GM12873 (cell line): ENCODE data around the gene RBM18.

Experiments used
- TF ChIP-seq, protein P1 (sequence below): IDR thresholded peaks from 2 replicates; pipeline ENCODE4 v1.5.1; 2012; ENCODE audit warnings: low read depth, mild to moderate bottlenecking, moderate library complexity, low read length, control low read depth; ENCODE audit not compliant: insufficient read depth; ENCODE audit errors: missing control alignments

RBM18 gene

DNA sequence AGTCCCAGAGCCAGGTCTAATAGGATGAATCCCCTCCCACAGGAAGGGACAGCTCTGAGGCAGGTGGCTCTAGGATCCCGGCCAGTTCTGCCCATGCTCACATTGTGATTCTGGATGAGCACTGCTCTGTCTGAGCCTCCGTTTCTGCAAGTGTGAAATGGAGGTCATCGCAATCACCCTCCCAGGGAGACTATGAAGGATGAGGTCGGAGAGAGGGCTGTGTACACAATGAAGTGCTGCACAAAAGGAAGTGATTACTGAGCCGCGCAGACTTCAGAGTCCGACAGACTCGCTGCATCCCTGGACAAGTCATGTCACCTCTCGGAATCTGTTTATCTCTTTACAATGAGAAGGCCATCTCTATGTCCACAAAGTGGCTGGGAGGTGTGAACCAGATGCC is 57.5 kb downstream of the RBM18 start:
- TF ChIP-seq, protein P1, sequence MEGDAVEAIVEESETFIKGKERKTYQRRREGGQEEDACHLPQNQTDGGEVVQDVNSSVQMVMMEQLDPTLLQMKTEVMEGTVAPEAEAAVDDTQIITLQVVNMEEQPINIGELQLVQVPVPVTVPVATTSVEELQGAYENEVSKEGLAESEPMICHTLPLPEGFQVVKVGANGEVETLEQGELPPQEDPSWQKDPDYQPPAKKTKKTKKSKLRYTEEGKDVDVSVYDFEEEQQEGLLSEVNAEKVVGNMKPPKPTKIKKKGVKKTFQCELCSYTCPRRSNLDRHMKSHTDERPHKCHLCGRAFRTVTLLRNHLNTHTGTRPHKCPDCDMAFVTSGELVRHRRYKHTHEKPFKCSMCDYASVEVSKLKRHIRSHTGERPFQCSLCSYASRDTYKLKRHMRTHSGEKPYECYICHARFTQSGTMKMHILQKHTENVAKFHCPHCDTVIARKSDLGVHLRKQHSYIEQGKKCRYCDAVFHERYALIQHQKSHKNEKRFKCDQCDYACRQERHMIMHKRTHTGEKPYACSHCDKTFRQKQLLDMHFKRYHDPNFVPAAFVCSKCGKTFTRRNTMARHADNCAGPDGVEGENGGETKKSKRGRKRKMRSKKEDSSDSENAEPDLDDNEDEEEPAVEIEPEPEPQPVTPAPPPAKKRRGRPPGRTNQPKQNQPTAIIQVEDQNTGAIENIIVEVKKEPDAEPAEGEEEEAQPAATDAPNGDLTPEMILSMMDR = no peak

DNA sequence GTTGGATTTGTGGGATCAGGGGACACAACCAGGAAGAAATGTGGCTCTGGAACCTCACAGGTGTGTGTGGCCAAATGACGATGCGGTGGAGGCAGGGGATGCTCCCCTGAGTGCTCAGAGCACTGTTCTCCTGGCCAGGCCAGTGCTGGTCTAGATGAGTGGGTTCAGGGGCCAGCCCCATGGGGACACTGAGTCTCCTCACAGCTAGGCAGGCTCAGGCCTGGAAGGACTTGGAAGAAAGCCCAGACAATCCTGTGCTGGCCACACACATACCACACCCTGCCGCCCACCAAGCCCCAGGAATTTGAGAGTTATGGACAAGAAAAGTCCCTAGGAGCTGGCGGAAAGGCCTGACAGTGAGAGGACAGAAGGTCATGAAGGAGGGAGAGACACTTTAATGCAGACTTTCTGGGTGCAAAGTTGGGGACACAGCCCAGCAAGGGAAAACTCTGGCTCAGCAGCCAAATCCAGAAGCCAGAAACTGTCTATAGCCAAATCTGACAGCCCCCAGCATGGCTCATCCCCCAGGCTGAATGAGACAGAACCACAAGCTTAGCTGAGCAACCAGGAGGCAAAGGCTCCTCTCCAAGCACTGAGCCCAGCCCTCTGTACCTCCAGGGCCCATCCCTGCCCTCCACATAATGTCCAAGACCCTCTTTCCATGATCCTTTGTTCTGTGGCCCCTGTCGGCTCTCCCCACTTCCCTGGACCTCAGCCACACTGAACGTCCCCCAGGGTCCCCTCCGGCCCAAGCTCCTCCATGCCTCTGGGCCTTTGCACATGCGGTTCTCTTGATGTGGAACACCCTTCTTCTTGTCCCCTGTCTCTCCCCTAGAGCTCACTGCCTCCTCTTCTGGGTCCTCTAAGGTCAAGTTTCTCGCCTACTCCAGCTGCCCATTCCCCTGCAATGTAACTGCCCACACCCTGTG is 58.3 kb downstream of the RBM18 start:
- TF ChIP-seq, protein P1 = no peak

DNA sequence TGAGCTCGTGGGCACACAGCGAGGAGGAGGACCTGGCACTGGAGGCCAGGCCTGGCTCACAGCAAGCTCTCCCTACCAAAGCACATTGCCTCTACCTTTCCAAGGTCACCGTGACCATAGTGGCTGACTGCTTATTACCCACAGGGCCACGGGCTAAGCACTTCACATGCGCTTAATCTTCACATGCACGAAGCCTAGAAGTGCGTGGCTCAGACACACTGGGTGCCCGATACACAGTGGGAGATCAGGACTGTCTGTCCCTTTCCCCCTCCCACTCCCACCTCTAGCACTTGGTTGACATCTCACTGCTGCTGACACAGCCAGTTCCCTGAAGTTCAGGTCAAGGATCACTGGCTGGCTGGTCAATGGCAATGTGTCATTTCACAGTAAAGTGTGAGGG is 59.5 kb downstream of the RBM18 start:
- TF ChIP-seq, protein P1 = no peak

DNA sequence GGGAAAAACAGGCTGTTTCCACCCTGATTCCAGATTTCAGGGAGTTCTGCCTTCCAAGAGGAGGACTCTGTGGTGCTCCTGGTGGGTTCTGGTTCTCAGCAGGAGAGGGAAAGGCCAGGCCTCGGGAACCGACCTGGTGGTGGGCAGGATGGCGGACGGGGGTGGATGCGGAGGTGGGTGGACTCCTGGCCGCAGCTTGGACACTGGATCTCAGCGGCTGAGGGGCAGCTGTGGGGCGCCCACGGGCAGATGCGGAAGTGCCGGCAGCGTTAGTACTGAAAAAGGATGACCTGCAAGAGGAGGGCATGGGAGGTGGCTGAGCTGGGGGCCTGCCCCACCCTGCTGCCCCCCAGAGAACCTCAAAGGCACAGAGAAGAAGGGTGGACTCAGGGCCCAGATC is 60.1 kb downstream of the RBM18 start:
- TF ChIP-seq, protein P1 = no peak

DNA sequence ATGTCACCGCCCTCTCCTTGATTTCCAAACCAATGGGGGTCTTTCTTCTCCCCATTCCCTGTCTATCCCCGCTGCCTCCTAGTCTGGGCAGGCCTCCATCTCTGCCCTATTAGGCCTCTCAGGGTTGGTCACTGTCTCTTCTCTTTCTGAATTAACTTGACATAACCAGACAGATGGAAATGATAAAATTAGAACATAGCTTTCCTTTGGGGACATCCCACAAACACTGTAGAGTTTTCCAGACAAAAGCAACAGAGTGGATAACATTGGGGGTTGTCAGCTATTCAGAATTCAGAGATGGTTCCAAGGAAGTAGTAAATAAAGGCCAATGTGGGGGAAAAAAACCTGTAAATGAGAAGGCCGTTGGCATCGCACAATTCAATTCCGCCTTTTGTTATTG is 60.6 kb downstream of the RBM18 start:
- TF ChIP-seq, protein P1 = no peak

DNA sequence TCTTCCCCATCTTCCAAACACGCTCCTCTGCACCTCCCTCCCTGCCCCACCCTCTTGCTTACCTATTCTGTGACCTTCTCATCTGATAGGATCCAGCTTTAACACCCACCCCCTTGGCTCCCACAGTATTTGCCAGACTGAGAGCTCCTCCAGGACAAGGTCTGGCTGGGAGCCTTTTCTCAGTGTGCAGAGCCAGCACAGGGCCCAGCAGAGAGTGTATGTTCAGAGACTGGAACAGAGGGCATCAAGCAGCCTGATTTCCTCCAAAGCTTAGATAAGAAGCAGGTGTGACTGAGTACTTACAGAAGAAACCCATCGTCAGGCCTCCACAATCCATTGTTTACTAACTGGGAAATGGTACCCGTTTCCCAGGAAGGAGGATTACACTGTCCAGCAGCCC is 62.5 kb downstream of the RBM18 start:
- TF ChIP-seq, protein P1 = no peak

DNA sequence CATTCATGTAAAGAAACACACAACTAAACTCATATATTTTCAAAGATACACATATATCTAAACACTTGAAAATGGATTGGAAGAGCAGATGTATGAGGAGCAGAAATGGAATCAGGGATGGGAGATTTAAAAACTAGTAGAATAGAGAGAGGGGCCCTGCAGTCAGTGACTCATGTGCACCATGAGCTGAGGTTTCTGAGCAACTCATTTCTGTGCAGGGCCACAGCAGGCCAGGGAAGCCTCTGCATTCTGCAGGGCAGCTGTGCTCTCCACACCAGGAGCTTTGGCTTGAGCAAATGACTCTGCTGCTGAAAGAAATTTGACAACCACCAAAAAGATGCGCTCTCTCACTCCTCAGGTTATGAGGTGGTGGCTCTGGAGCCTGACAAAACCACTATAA is 63.0 kb downstream of the RBM18 start:
- TF ChIP-seq, protein P1 = no peak
